Epidermal melanocyte (primary cell): ENCODE data around the gene MLYCD.

Source experiments
- DNase-seq: peaks from one replicate; pipeline ENCODE4 v3.0.0; 2011; ENCODE audit warnings: low spot score; ENCODE audit not compliant: insufficient read length

The MLYCD gene

GRCh38 chr16:83899272-83899897 is 470 bp downstream of the MLYCD start:
- no peak for DNase-seq

- DNase-seq: no peak
Observed at GRCh38 chr16:83899978-83900377, 1.1 kb downstream of the MLYCD start.

GRCh38 chr16:83900571-83900970 is 1.7 kb downstream of the MLYCD start:
- DNase-seq: no peak

GRCh38 chr16:83901101-83901500 is 2.2 kb downstream of the MLYCD start:
- no peak for DNase-seq

- DNase-seq: no peak
Observed at GRCh38 chr16:83903751-83904150, 4.8 kb downstream of the MLYCD start.

GRCh38 chr16:83906683-83907082 is 7.8 kb downstream of the MLYCD start:
- no peak for DNase-seq

GRCh38 chr16:83907111-83907510 is 8.2 kb downstream of the MLYCD start:
- DNase-seq: no peak

GRCh38 chr16:83907631-83908250 is 8.8 kb downstream of the MLYCD start:
- DNase-seq: peak; percentile 70

- DNase-seq: no peak
Observed at GRCh38 chr16:83908798-83909197, 9.9 kb downstream of the MLYCD start.

- DNase-seq: no peak
Observed at GRCh38 chr16:83911290-83911689, 12.4 kb downstream of the MLYCD start.

- no peak for DNase-seq
Observed at GRCh38 chr16:83912519-83913244, 13.8 kb downstream of the MLYCD start.

- no peak for DNase-seq
Observed at GRCh38 chr16:83913245-83913633, 14.3 kb downstream of the MLYCD start.

- DNase-seq: no peak
Observed at GRCh38 chr16:83914091-83914710, 15.3 kb downstream of the MLYCD start.

- no peak for DNase-seq
Observed at GRCh38 chr16:83915081-83915480, 16.2 kb downstream of the MLYCD start.

- no peak for DNase-seq
Observed at GRCh38 chr16:83915491-83915890, 16.6 kb downstream of the MLYCD start.

- DNase-seq: no peak
Observed at GRCh38 chr16:83917152-83918120, 18.5 kb downstream of the MLYCD start.

GRCh38 chr16:83920894-83921491 is 22.1 kb downstream of the MLYCD start:
- no peak for DNase-seq

- DNase-seq: no peak
Observed at GRCh38 chr16:83923581-83924365, 24.9 kb downstream of the MLYCD start.

GRCh38 chr16:83924686-83925085 is 25.8 kb downstream of the MLYCD start:
- no peak for DNase-seq
